ENCODE results near the gene C11orf54.

The C11orf54 gene

GRCh38 chr11:93741094-93741881, at the start of gene C11orf54, which contains the start of gene TAF1D:
Gene C11orf54, plus strand, starts transcription at chr11:93741672. Its CDS starts 5,722 bp downstream, at chr11:93747394.
Gene TAF1D, minus strand, starts transcription at chr11:93741495. Its CDS starts 2,191 bp downstream, at chr11:93739304.
- DNase-seq = peak; percentile 75

DNA sequence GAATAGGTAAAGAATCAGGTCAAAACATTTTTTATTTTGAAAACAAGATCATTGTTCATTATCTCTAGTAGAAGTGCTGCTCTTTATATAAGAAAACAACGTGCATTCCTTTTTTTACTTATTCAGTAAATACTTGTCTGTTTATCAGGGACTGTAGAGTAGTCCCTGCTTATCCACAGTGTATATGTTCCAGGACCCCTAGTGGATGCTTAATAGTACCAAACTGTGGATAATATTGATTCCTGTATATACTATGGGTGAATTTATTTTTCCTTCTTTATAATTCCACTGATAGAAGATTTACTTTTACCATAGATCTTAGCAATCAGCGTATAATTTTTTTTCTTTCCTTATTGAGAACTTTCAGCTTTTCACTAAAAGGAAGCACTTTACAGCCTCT, 47.4 kb upstream of the C11orf54 start:
- DNase-seq = no peak

DNA sequence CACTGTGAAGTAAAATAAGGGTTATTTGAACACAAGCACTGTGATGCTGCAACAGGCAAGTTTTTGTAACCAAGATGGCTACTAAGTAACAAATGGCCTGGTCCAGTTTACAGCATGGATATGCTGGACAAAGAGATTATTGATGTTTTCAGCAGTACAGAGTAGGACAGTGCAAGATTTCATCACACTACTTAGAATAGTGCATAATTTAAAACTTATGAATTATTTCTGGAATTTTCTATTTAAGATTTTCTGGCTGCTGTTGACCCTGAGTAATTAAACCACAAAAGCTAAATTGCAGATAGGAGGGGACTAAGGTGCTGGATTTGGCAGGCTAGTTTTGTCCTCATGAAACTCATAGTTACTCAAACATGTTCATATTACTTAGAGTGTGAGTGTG, 46.9 kb upstream of the C11orf54 start:
- DNase-seq = no peak

- DNase-seq = no peak
Measured at GRCh38 chr11:93697611-93698010, 43.9 kb upstream of the C11orf54 start.

DNA sequence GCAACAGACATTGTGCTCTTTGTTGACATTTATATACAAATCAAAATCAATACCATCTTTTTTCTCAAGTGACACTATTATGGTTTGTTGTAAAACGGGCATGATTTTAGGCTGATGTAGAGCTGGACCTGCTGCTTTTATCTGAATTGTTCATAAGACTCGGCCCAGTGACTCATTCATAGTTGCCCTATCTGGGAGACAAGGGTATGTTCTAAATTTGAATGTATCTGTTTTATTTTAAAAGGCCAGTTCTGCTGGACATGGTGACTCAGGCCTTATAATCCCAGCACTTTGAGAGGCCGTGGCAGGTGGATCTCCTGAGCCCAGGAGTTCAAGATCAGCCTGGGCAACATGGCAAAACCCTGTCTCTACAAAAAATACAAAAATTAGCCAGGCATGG, 40.6 kb upstream of the C11orf54 start:
- no peak for DNase-seq

DNA sequence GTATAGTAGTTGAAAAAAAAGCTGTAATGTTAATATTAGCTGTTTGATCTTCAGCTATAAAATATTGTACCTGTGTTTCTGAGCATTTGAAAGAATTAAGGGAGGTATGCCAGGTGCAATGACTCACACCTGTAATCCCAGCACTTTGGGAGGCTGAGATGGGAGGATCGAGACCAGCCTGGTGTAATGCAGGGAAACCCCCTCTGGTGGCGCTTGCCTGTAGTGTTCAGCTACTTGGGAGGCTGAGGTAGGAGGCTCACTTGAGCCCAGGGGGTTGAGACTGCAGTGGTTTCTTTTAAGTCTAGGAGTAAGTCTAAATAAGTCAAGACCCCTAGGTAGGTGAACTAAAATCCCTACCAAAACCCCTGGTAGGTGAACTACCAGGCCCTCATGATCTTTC, 37.2 kb upstream of the C11orf54 start:
- DNase-seq = no peak

- no peak for DNase-seq
Measured at GRCh38 chr11:93710239-93710638, 31.2 kb upstream of the C11orf54 start.

GRCh38 chr11:93712678-93713077, 28.8 kb upstream of the C11orf54 start:
- DNase-seq = no peak

- DNase-seq = no peak
Measured at GRCh38 chr11:93715797-93716396, 25.6 kb upstream of the C11orf54 start.

GRCh38 chr11:93717501-93717900, 24.0 kb upstream of the C11orf54 start:
- DNase-seq = no peak

DNA sequence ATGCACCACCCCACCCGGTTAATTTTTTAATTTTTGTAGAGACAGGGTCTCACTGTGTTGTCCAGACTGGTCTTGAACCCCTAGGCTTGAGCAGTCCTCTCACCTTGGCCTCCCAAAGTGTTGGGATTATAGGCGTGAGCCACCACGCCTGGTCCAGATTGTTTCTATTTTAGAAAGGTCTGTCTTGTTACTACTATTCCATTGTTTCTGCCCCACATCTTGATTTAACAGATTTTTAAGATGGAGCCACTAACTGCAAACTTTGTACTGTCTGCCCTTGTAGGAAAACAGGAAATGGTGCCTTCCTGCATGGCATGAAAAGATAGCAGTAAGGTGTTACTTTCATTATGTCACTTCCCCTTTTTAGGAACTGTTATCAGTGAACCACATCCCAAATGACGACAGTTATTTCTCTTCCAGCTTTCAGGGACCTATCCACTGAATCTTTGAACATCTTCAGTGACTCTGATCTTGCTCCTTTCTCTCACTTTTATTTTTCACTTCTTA, 23.4 kb upstream of the C11orf54 start:
- DNase-seq = no peak

DNA sequence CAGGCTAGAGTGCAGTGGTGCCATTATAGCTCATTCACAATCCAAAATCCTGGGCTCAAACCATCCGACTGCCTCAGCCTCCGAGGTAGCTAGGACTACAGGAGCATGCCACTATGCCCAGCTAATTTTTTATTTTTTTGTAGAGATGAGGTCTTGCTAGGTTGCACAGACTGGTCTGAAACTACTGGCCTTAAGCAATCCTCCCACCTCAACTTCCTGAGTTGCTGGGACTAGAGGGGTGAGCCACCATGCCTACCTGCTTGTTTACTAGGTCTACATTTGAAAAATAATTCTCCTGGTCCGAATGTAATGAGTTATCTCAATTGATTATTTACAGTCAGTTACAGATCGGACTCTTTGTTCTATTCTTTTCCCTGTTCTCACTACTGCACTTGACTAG, 22.2 kb upstream of the C11orf54 start:
- DNase-seq = no peak

- DNase-seq = no peak
Measured at GRCh38 chr11:93720522-93720921, 20.9 kb upstream of the C11orf54 start.

- DNase-seq = no peak
Measured at GRCh38 chr11:93724089-93724488, 17.4 kb upstream of the C11orf54 start.

DNA sequence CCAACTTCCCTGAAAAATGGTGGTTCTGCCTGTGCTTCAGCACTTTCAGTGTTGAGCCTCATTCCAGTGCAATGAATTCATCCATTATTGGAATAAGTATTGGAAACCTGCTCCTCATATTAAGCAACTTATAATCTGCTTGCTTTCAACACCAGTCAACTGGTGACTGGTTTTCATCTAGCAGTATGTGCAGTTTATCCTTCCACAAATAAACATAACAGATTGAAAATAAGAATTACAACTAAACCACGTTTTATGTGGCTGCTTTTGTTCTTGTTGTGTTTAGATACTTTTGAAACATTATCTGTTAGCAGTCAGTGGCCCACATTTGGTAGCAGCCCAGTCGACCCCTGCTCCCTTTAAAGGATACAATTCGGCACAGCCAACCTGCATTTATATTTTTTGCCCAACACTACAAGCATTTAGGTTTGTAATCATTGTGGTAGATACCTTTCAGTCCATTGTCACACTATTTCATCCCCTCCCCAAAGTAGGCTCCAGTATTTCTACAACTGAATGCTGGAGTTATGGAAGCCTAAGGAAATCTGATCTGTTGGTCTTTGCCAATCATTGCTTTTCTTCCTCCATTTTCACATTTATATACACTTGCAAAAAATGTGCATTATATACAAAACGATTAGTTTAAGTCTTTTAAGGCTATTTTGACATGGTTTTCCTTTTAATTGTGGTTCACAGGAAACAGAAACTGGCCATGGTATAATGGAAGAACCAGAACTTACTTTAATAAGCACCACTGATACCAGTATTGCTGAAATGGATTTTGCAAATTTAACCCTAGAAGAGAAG, 13.3 kb upstream of the C11orf54 start:
- DNase-seq = no peak

DNA sequence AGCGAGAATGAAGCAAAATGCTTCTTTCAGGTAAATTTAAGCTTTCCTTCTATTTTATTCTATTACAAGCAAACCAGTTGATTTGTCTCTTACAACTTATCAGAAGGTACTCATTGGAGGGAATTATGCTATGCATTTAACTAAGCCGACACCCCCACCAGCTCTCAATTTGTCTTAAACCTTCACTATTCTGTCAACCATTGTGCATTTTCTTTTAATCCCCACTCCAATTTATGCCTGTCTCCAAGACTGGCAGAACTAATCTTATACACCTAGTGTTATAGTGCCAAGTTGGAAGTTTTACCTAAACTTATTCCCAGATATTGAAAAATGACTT, 12.7 kb upstream of the C11orf54 start:
- no peak for DNase-seq

DNA sequence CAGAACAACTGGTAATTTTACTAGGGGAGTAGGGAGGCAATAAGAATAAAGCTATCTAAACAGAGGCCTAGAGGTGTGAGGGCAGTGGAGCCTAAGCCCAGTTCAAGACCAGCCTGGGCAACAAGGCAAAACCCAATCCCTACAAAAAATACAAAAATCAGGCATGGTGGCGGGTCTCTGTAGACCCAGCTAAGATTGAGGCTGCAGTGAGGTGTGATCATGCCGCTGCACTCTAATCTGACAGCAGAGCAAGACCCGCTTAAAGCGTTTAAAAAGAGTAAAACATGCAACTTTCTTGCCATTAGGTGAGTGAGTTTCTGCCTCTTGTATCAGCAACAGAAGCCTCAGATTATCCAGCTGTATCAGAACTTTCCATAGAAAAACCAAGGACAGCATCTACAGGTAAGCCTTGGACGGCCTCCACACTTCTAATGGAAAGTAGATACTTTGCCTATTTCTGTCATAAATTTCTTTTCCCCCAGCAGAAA, 12.3 kb upstream of the C11orf54 start:
- no peak for DNase-seq

- DNase-seq = no peak
Measured at GRCh38 chr11:93730108-93731107, 11.1 kb upstream of the C11orf54 start.

GRCh38 chr11:93732237-93732892, 9.1 kb upstream of the C11orf54 start:
- DNase-seq = no peak

DNA sequence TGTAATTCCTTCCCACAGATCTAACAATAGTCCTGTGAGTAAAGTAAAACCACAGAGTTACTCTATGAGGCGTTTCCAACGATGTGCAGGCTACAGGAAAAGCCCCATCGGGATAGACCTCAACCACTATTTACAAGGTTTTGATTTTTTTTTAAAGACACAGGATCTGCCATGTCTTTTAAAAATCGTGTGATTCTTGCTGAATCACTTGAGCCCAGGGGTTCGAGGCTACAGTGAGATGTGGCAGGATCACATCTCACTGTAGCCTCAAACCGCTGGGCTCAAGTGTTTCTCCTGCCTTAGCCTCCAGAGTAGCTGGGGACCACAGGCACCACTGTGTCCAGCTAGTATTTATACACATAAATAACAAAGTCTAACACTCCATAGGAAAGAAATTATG, 8.0 kb upstream of the C11orf54 start:
- DNase-seq = no peak

DNA sequence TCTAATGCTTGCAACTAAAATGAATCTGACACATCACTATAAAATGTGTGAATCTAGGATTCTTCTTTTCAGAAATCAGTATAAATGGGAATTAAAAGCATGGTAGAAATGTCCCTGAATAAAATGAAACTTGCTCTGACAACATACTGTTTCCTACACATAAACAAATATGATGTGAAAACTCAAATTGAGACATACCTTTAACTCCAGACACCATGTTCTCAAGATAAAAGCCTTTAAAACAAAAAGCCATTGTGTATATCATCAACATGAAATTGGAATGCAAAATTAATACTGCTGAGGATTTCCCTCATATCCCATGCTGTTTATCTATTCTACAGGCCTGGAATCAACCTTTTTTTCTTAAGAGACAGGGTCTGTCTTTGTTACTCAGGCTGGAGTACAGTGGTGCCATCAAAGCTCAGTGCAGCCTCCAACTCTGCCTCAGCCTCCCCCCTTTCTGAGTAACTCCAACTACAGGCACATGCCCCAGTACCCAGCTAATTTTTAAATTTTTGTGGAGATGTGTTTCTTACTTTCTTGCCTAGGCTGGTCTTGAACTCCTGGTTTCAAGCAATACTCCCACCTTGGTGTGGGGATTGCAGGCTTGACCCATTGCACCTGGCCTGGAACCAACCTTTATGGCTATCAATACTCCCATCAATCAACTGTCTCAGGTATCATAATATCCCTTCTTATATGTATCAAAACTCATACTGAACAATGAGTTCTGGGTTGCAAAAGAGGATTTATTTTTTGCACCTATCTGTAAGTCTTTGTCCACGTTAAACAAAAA, 6.8 kb upstream of the C11orf54 start:
- no peak for DNase-seq

Data from GOT3 (cell line).